GM19351 (cell line): Measurements from ENCODE around the gene HSH2D.
"Not testable (repeated sequence)": the region's sequence is repeated elsewhere in the genome, so short reads cannot be mapped to it uniquely, and the experiment has no call there.

Source experiments
- ATAC-seq: cut with Tn5 transposase; IDR thresholded peaks from one replicate; pipeline ENCODE4 v1.9.1; 2021; ENCODE audit warnings: mild to moderate bottlenecking, moderate library complexity; ENCODE audit not compliant: unreplicated experiment

HSH2D gene

GRCh38 chr19:16143399-16144215 is at the start of gene HSH2D:
TSS of gene HSH2D (plus strand) at chr19:16143685. CDS start at chr19:16148751, 5,066 bp downstream.
- peak; percentile 75 for ATAC-seq

- ATAC-seq: no peak
These were observed 49.0 kb upstream of the HSH2D start for GRCh38 chr19:16094360-16095070.

GRCh38 chr19:16095071-16095571 is 48.4 kb upstream of the HSH2D start:
- no peak for ATAC-seq

GRCh38 chr19:16096280-16096855 is 47.1 kb upstream of the HSH2D start:
- no peak for ATAC-seq

GRCh38 chr19:16098416-16098768 is 45.1 kb upstream of the HSH2D start:
- ATAC-seq: no peak

- ATAC-seq: no peak
These were observed 44.7 kb upstream of the HSH2D start for GRCh38 chr19:16098821-16099220.

- not testable (repeated sequence) for ATAC-seq
These were observed 44.0 kb upstream of the HSH2D start for GRCh38 chr19:16099314-16099965.

GRCh38 chr19:16100524-16100923 is 43.0 kb upstream of the HSH2D start:
- no peak for ATAC-seq

GRCh38 chr19:16104722-16105121 is 38.8 kb upstream of the HSH2D start:
- no peak for ATAC-seq

- ATAC-seq: no peak
These were observed 37.4 kb upstream of the HSH2D start for GRCh38 chr19:16106121-16106520.

GRCh38 chr19:16111160-16111908 is 32.2 kb upstream of the HSH2D start, which contains the start of gene RAB8A:
TSS of gene RAB8A (plus strand) at chr19:16111889. CDS start at chr19:16111902, 13 bp downstream.
- ATAC-seq: peak; percentile 92

- ATAC-seq: no peak
These were observed 31.4 kb upstream of the HSH2D start for GRCh38 chr19:16111909-16112752.

GRCh38 chr19:16112778-16113177 is 30.7 kb upstream of the HSH2D start:
- no peak for ATAC-seq

GRCh38 chr19:16113727-16114126 is 29.8 kb upstream of the HSH2D start:
- no peak for ATAC-seq

- ATAC-seq: no peak
These were observed 28.0 kb upstream of the HSH2D start for GRCh38 chr19:16115301-16116039.

- no peak for ATAC-seq
These were observed 27.4 kb upstream of the HSH2D start for GRCh38 chr19:16116067-16116466.

GRCh38 chr19:16117594-16118033 is 25.9 kb upstream of the HSH2D start:
- ATAC-seq: no peak

- ATAC-seq: peak; percentile 85
These were observed 24.9 kb upstream of the HSH2D start for GRCh38 chr19:16118489-16119033.
